Keratinocyte (primary cell): ENCODE measurements around the gene NR2C2AP.

ENCODE experiments used
- EZH2 ChIP-seq: IDR thresholded peaks from one replicate; pipeline ENCODE4 v1.6.1; 2012; ENCODE audit warnings: inconsistent platforms, mild to moderate bottlenecking, low read length, moderate library complexity
- TF ChIP-seq, protein P1 (sequence below), 3 experiments: IDR thresholded peaks in 1 of 3; conservative IDR thresholded peaks in 1 of 3; optimal IDR thresholded peaks in 1 of 3; 2 replicates in 2 of 3; 3 replicates in 1 of 3; pipeline versions ENCODE3 to v1.5.1; 2011; ENCODE audit warnings: low read length in 3 of 3, mild to moderate bottlenecking in 3 of 3, moderate library complexity in 2 of 3, control low read depth in 1 of 3, inconsistent platforms in 1 of 3; ENCODE audit not compliant: insufficient read depth in 2 of 3; ENCODE audit errors: extremely low read depth in 1 of 3

GRCh38 chr19:19209372-19209771, 6.2 kb upstream of the NR2C2AP start:
- TF ChIP-seq, protein P1, sequence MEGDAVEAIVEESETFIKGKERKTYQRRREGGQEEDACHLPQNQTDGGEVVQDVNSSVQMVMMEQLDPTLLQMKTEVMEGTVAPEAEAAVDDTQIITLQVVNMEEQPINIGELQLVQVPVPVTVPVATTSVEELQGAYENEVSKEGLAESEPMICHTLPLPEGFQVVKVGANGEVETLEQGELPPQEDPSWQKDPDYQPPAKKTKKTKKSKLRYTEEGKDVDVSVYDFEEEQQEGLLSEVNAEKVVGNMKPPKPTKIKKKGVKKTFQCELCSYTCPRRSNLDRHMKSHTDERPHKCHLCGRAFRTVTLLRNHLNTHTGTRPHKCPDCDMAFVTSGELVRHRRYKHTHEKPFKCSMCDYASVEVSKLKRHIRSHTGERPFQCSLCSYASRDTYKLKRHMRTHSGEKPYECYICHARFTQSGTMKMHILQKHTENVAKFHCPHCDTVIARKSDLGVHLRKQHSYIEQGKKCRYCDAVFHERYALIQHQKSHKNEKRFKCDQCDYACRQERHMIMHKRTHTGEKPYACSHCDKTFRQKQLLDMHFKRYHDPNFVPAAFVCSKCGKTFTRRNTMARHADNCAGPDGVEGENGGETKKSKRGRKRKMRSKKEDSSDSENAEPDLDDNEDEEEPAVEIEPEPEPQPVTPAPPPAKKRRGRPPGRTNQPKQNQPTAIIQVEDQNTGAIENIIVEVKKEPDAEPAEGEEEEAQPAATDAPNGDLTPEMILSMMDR (optimal IDR thresholded peaks at IDR 0.05 in 1 of 3, IDR thresholded peaks at IDR 0.05 in 1 of 3, conservative IDR thresholded peaks at IDR 0.05 in 1 of 3; ENCODE audit: extremely low read depth in 1 of 3, insufficient read depth in 2 of 3, low read length in 3 of 3): no peak
- no peak for TF ChIP-seq EZH2
